ENCODE measurements around the gene IL22RA1.

IL22RA1 gene

GRCh38 chr1:24142546-24143534 is at the start of gene IL22RA1:
IL22RA1 (minus strand) TSS chr1:24143140; CDS start chr1:24143082, 58 bp downstream.
- DNase-seq: no peak

- DNase-seq: peak; percentile 79
These were observed 48.9 kb upstream of the IL22RA1 start for GRCh38 chr1:24191860-24192259.

GRCh38 chr1:24190983-24191461 is 48.1 kb upstream of the IL22RA1 start:
- DNase-seq: no peak

GRCh38 chr1:24189528-24189927 is 46.6 kb upstream of the IL22RA1 start:
- DNase-seq: peak; percentile 30

GRCh38 chr1:24186993-24187790 is 44.3 kb upstream of the IL22RA1 start, which contains the start of gene IFNLR1:
IFNLR1 (minus strand) TSS chr1:24187289; CDS start chr1:24187248, 41 bp downstream.
- DNase-seq: peak; percentile 71

- DNase-seq: no peak
These were observed 43.7 kb upstream of the IL22RA1 start for GRCh38 chr1:24186711-24186992.

- DNase-seq: no peak
These were observed 43.2 kb upstream of the IL22RA1 start for GRCh38 chr1:24186031-24186710.

GRCh38 chr1:24185076-24185475 is 42.1 kb upstream of the IL22RA1 start:
- no peak for DNase-seq

GRCh38 chr1:24182061-24182460 is 39.1 kb upstream of the IL22RA1 start:
- no peak for DNase-seq

GRCh38 chr1:24181619-24182018 is 38.7 kb upstream of the IL22RA1 start:
- no peak for DNase-seq

- DNase-seq: no peak
These were observed 37.7 kb upstream of the IL22RA1 start for GRCh38 chr1:24180676-24181075.

- DNase-seq: no peak
These were observed 36.4 kb upstream of the IL22RA1 start for GRCh38 chr1:24179251-24179840.

- DNase-seq: no peak
These were observed 35.5 kb upstream of the IL22RA1 start for GRCh38 chr1:24178407-24178806.

- no peak for DNase-seq
These were observed 34.2 kb upstream of the IL22RA1 start for GRCh38 chr1:24177161-24177560.

- DNase-seq: no peak
These were observed 32.3 kb upstream of the IL22RA1 start for GRCh38 chr1:24175033-24175755.

- no peak for DNase-seq
These were observed 31.0 kb upstream of the IL22RA1 start for GRCh38 chr1:24173638-24174575.

- DNase-seq: no peak
These were observed 29.7 kb upstream of the IL22RA1 start for GRCh38 chr1:24172598-24172997.

GRCh38 chr1:24169286-24169685 is 26.3 kb upstream of the IL22RA1 start:
- no peak for DNase-seq

GRCh38 chr1:24168245-24168644 is 25.3 kb upstream of the IL22RA1 start:
- DNase-seq: no peak

- DNase-seq: no peak
These were observed 24.1 kb upstream of the IL22RA1 start for GRCh38 chr1:24167008-24167407.

GRCh38 chr1:24165500-24165899 is 22.6 kb upstream of the IL22RA1 start:
- DNase-seq: no peak

All from CD4-positive, alpha-beta T cell treated with Interleukin-4 for 4 hours (primary cell).